GM19438 (cell line): Measurements from ENCODE around the gene GDI1.

Experiments used
- ATAC-seq: cut with Tn5 transposase; IDR thresholded peaks from one replicate; pipeline ENCODE4 v1.9.1; 2021; ENCODE audit warnings: low read depth; ENCODE audit not compliant: unreplicated experiment

Gene GDI1

GRCh38 chrX:154458954-154459778, 22.2 kb downstream of the GDI1 start:
- no peak for ATAC-seq

DNA sequence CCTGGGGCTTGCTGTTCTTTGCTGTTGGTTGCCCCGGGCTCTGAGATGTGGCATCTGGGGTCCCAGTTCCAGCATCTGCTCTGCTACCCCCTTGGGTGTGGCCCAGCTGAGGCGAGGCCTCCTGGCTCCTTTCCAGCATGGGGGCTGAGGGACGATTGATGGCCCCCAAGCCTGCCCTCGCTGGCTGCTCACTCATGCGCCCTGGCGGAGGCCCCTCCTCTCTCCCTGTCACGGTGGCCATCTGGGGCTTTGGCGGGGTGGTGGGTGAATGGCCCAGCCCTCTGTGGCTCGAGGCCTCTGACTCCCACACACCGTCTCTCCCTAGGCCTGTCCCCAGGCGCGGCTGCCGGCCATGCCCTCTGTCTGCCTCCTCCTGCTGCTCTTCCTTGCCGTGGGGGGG, 22.9 kb downstream of the GDI1 start:
- no peak for ATAC-seq

- no peak for ATAC-seq
Observed at GRCh38 chrX:154460326-154460725, 23.4 kb downstream of the GDI1 start.

- ATAC-seq: no peak
Observed at GRCh38 chrX:154462396-154462795, 25.4 kb downstream of the GDI1 start.

- no peak for ATAC-seq
Observed at GRCh38 chrX:154463611-154464220, 26.8 kb downstream of the GDI1 start.

- ATAC-seq: no peak
Observed at GRCh38 chrX:154464806-154465365, 27.9 kb downstream of the GDI1 start.

- no peak for ATAC-seq
Observed at GRCh38 chrX:154465601-154466000, 28.6 kb downstream of the GDI1 start.

GRCh38 chrX:154466036-154466435, 29.1 kb downstream of the GDI1 start:
- no peak for ATAC-seq

- ATAC-seq: no peak
Observed at GRCh38 chrX:154466907-154467306, 30.0 kb downstream of the GDI1 start.

DNA sequence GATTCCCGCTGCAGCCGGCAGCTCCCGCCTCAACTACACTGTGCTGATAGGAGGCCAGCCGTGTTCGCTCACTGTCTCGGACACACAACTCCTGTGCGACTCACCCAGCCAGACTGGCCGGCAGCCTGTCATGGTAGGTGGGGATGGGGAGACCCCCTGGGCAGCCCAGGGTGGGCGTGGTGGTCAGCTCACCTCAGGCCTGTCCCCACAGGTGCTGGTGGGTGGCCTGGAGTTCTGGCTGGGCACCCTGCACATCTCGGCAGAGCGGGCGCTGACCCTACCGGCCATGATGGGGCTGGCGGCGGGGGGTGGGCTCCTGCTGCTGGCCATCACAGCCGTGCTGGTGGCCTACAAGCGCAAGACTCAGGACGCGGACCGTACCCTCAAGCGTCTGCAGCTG, 30.6 kb downstream of the GDI1 start:
- ATAC-seq: no peak

- no peak for ATAC-seq
Observed at GRCh38 chrX:154468217-154468616, 31.3 kb downstream of the GDI1 start.

GRCh38 chrX:154469114-154469513, 32.2 kb downstream of the GDI1 start:
- ATAC-seq: no peak

DNA sequence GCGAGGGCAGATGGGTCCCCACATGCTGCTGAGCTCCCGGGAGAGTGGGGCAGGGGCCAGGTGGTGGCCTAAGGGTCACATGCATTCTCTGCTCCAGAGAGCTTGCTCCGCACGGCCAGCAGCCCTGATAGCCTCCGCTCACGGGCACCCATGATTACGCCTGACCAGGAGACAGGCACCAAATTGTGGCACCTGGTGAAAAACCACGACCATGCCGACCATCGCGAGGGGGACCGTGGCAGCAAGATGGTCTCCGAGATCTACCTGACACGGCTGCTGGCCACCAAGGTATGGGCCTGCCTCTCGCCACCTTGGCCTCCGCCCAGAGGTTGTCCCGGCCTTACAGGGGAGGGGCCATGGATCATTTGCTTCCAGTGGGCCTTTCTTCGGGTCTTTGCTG, 32.9 kb downstream of the GDI1 start:
- no peak for ATAC-seq

DNA sequence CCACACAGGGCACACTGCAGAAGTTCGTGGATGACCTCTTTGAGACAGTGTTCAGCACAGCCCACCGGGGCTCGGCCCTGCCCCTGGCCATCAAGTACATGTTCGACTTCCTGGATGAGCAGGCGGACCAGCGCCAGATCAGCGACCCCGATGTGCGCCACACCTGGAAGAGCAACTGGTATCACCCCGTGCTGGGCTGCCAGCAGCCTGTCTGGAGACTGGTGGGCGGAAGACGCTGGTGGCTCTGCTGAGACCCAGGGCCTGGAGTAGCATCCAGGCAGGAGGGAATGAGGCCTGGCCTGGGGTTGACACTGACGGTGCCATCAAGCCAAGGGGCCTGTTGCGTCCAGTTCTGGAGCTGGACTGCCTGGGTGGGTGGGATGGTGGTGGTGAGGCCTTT, 33.5 kb downstream of the GDI1 start:
- no peak for ATAC-seq

DNA sequence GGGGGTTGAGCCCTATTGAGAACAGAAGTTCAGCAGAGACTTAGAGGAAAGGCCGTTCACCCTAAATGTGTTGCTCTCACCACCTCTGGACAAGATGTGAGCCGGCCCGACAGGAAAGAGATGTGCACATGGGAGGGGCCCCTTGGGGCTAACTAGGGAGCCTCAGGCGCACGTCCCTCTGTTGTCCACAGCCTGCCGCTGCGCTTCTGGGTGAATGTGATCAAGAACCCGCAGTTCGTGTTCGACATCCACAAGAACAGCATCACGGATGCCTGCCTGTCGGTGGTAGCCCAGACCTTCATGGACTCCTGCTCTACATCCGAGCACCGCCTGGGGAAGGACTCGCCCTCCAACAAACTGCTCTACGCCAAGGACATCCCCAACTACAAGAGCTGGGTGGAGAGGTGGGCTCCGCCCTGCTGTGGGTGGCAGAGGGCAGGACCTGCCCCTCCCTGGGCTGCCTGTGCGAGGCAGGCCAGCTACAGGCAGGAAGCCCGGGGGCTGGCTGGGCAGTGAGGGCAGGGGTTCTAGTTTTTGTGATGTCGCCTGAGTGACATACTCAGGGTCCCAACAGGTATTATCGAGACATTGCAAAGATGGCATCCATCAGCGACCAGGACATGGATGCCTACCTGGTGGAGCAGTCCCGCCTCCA, 34.1 kb downstream of the GDI1 start:
- ATAC-seq: no peak

DNA sequence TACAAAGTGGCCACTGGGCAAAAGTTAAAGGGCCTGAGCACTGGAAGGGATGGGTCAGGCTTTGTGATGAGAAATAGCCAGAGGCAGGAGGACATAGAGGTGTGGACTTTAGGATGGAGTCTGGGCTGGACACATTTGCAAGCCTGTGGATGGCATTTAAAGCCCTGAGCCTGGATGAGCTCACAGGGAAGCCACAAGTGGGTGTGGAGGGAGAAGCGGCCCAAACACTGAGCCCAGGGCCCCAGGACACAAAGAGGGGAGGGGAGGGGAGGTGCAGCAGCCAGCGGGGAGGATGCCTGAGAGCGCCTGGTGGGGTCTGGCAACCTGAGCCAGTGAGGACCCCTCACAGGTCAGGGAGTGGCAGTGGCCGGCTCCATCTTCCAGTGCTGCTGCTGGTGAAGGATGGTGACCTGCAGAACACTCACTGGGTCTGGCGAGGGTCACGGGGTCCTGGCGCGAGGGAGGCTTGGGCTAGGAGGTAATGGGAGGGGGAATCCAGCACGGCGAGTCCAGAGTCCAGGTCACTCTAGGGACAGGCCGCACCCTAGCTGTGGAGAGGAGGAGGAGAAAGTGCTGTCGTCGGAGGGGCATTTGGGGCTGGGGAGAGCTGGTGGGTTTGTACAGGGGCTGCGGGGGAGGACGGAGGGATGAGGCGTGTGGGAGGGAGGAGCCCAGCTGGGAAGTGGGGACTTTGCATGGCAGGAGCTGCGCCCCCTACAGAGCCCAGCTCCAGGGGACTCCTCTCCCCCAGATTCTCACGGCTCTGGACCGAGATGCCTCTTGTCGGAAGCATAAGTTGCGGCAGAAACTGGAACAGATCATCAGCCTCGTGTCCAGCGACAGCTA, 35.1 kb downstream of the GDI1 start:
- ATAC-seq: no peak

DNA sequence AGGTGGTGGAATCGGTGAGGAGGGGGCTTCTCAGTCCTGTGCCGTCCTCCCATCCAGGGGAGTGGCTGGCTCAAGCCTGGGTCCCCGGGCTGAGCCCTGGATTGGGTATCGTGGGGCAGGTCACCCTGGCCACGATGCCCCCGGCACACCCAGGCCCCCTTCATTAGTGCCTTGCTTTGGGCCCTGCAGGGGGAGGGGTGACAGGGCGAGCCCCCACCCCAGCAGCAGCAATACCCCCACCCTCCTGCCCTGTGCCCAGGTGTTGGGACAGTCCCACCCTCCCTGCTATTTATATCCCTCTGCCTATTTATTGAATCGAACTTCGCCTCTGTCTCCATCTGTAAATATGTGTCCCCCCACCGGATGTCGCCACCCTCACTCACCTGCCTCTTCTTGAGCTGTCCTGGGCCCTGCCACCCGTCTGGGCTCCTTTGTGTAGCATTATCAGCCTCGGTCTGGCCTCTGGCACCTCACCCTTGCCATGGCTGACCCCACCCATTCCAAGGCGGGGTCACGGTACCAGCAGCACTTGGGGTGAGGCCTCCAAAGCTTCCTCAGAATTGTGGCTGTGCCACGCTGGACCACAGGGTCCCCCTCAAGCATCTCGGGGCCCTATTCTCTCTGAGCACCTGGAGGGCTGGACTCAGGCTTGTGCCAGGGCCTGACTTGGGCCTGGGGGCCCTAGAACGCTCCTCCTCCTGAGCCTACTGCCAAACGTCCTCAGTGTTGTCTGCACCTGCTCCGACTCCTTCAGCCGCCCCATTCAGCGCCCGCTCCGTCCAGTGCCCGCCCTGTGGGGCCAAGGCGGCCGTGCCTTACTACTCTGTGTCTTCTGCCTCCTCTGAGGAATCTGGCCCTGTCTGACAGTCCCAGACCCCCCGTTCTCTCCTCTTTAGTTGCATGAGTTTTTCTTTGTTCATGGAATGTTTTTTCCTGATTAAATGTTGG, 36.0 kb downstream of the GDI1 start:
- no peak for ATAC-seq

- no peak for ATAC-seq
Observed at GRCh38 chrX:154473683-154474082, 36.7 kb downstream of the GDI1 start.

- ATAC-seq: no peak
Observed at GRCh38 chrX:154476821-154477220, 39.9 kb downstream of the GDI1 start.
